Measurements from ENCODE around the gene AKAP13. TPM values are rescaled to one million over a fixed set of nuclear protein-coding genes. Genes with fewer than 3 reads are reported as not detected.

Gene AKAP13
- polyA plus RNA-seq, 1 of the 3 experiments (the other 2 are of a cell fraction): 8.4 TPM

GRCh38 chr15:85562824-85563223 is 182.4 kb downstream of the AKAP13 start (continued):
- TF ChIP-seq TAF1 (IDR thresholded peaks at IDR 0.05; ENCODE audit: borderline replicate concordance, low read depth, low read length) (no peak), JUND (IDR thresholded peaks at IDR 0.05) (no peak), RXRA (IDR thresholded peaks at IDR 0.05; ENCODE audit: borderline replicate concordance, low read depth) (no peak), NFIC (IDR thresholded peaks at IDR 0.05; ENCODE audit: borderline replicate concordance) (no peak), TCF12 (IDR thresholded peaks at IDR 0.05) (no peak)

- ChIA-PET CTCF (no interaction called here), POLR2A (no interaction called here)
- no peak overlapping the region for H2AFZ ChIP-seq (ENCODE audit: low read depth)
- no peaks in the 10 kb centered on the region for H4K20me1 ChIP-seq (ENCODE audit: insufficient read depth)
- H3F3A ChIP-seq (replicated peaks; ENCODE audit: insufficient read depth): no peaks in the 10 kb centered on the region
- H3K9me3 ChIP-seq: no peaks in the 10 kb centered on the region
- H3K4me1 ChIP-seq (ENCODE audit: control insufficient read depth in 1 of 2, insufficient read depth in 2 of 2, low read depth in 1 of 2, low read length in 1 of 2): no peaks in the 10 kb centered on the region; a peak in 1 of 4 replicates
- no peaks in the 10 kb centered on the region for H3K36me3 ChIP-seq (replicated peaks in 1 of 2; ENCODE audit: control insufficient read depth in 1 of 2, insufficient read depth in 2 of 2, low read length in 1 of 2)
- H3K27ac ChIP-seq (ENCODE audit: low read depth in 2 of 2, low read length in 1 of 2): no peak overlapping the region
- H3K79me2 ChIP-seq (ENCODE audit: insufficient read depth): peaks cover 4% of the 10 kb centered on the region; the same call in 1 of the 2 replicates
- WGBS (ENCODE audit: low lambda C conversion rate): 79% methylated on average over 3 of the region's 3 CpGs
- H3K4me3 ChIP-seq (ENCODE audit: low read depth in 2 of 2, low read length in 1 of 2): no peak overlapping the region
- TF ChIP-seq MEF2A (IDR thresholded peaks at IDR 0.05; ENCODE audit: borderline replicate concordance, low read depth) (no peak), PBX3 (IDR thresholded peaks at IDR 0.05) (no peak), CTCF (IDR thresholded peaks at IDR 0.05) (no peak), NFIC (IDR thresholded peaks at IDR 0.05; ENCODE audit: borderline replicate concordance) (no peak), ZBTB33 (IDR thresholded peaks at IDR 0.05; ENCODE audit: borderline replicate concordance, low read depth) (no peak), EZH2phosphoT487 (IDR thresholded peaks at IDR 0.05; ENCODE audit: borderline replicate concordance, low read depth) (no peak), RCOR1 (IDR thresholded peaks at IDR 0.05; ENCODE audit: low read length) (no peak), JUND (IDR thresholded peaks at IDR 0.05) (no peak), POLR2AphosphoS5 (IDR thresholded peaks at IDR 0.05; ENCODE audit: low read depth, low read length) (no peak)
- no peak overlapping the region for H3K9ac ChIP-seq
- DNase-seq: no peak
- no peaks in the 10 kb centered on the region for H3K27me3 ChIP-seq (ENCODE audit: insufficient read depth)
- no peaks in the 10 kb centered on the region for H3K9me2 ChIP-seq
- no peak overlapping the region for H3K4me2 ChIP-seq
Observed at GRCh38 chr15:85563328-85563727, 182.9 kb downstream of the AKAP13 start.

Data from SK-N-SH (cell line).